K562 (cell line): ENCODE measurements around the gene VGF. TPM values are rescaled to one million over a fixed set of nuclear protein-coding genes. Genes with fewer than 3 reads are reported as not detected.

Source experiments
- FOXA3 ChIP-seq, 2 experiments: fragments of 450-650 bp in 1 of 2; sonication (generic) in 1 of 2; formaldehyde crosslinking; IDR thresholded peaks in 1 of 2; conservative IDR thresholded peaks in 1 of 2; 2 replicates each; pipeline versions ENCODE4 v1.4.0 to v1.8.0; 2020 to 2022; ENCODE audit warnings: mild to moderate bottlenecking in 2 of 2, missing genetic modification reagents in 1 of 2
- GTF2F1 ChIP-seq: IDR thresholded peaks from 2 replicates; pipeline ENCODE4 v1.6.1; 2011; ENCODE audit warnings: low read depth, low read length, improper control_type of control experiment
- HLTF ChIP-seq: fragments of 450-650 bp; IDR thresholded peaks from 2 replicates; pipeline ENCODE4 v1.6.1; 2016
- MXI1 ChIP-seq: IDR thresholded peaks from 2 replicates; pipeline ENCODE4 v1.6.1; 2011; ENCODE audit warnings: low read depth, mild to moderate bottlenecking, improper control_type of control experiment, low read length
- MYC ChIP-seq, 2 experiments: fragments of 250-450 bp in 1 of 2; sonication (Bioruptor Pico) in 1 of 2; IDR thresholded peaks; 2 replicates each; pipeline versions ENCODE4 v1.5.1 to v1.6.1; 2012 to 2021; ENCODE audit warnings: low read depth in 2 of 2, borderline replicate concordance in 1 of 2, improper control_type of control experiment in 1 of 2, low read length in 1 of 2, mild to moderate bottlenecking in 1 of 2, moderate library complexity in 1 of 2
- PHF8 ChIP-seq: fragments of 200-600 bp; sonication (generic); IDR thresholded peaks from 2 replicates; pipeline ENCODE4 v1.6.1; 2012; ENCODE audit warnings: mixed run types, mild to moderate bottlenecking, inconsistent platforms, low read length, moderate library complexity, borderline replicate concordance
- TAF15 ChIP-seq: fragments of 200-400 bp; formaldehyde crosslinking; IDR thresholded peaks from 2 replicates; pipeline ENCODE4 v1.6.1; 2017; ENCODE audit warnings: mild to moderate bottlenecking, low read depth, low read length, moderate library complexity
- ZNF583 ChIP-seq: fragments of 250-450 bp; sonication (Bioruptor Pico); IDR thresholded peaks from 2 replicates; pipeline ENCODE4 v1.4.0; 2020
- polyA plus RNA-seq, 8 experiments: library from polyadenylated mRNA; depleted of rRNA in 4 of 8; stranded (reverse) in 5 of 8; unstranded in 3 of 8; fragments of >200 nt; fragmentation: Nextera tagmentation in 2 of 8; fragmentation: Illumina TruSeq in 1 of 8; extraction: Ambion mirVana in 2 of 8; extraction: Trizol in 1 of 8; gene quantifications; 2 replicates each; pipeline versions ENCODE4 v1.2.1 to v1.2.3, GENCODE V29; 2011 to 2014; ENCODE audit warnings: inconsistent platforms in 1 of 8, missing spikeins in 1 of 8
- total RNA-seq, 7 experiments: library from RNA; depleted of rRNA in 6 of 7; stranded (reverse); fragments of >200 nt in 6 of 7; fragmentation: Illumina TruSeq in 2 of 7; extraction: Trizol in 2 of 7; gene quantifications; 2 replicates each; pipeline versions ENCODE4 v1.2.1 to v1.2.3, GENCODE V29; 2011 to 2021; ENCODE audit warnings: low replicate concordance in 1 of 7
- TF ChIP-seq, protein P1 (sequence below): fragments of 450-650 bp; formaldehyde crosslinking; conservative IDR thresholded peaks from 2 replicates; pipeline ENCODE4 v1.4.0; 2022; ENCODE audit warnings: mild to moderate bottlenecking, missing genetic modification characterization
- TF ChIP-seq, protein P2 (sequence below): fragments of 200-800 bp; sonication (Bioruptor generic); IDR thresholded peaks from 2 replicates; pipeline ENCODE4 v1.6.1; 2017; ENCODE audit warnings: missing genetic modification characterization, missing compliant biosample characterization
- TF ChIP-seq, protein P3 (sequence below): sonication (generic); formaldehyde crosslinking; IDR thresholded peaks from 2 replicates; pipeline ENCODE4 v1.8.0; 2023; ENCODE audit warnings: mild to moderate bottlenecking, missing genetic modification reagents
- TF ChIP-seq, protein P4 (sequence below): sonication (generic); formaldehyde crosslinking; IDR thresholded peaks from 2 replicates; pipeline ENCODE4 v1.8.0; 2023; ENCODE audit warnings: mild to moderate bottlenecking, missing genetic modification reagents
- TF ChIP-seq, protein P5 (sequence below), 3 experiments: fragments of 200-800 bp in 1 of 3; sonication (Bioruptor generic) in 1 of 3; sonication (generic) in 1 of 3; formaldehyde crosslinking in 1 of 3; IDR thresholded peaks; 2 replicates each; pipeline versions ENCODE4 v1.6.1 to v1.8.0; 2016 to 2022; ENCODE audit warnings: mild to moderate bottlenecking in 2 of 3, missing compliant biosample characterization in 2 of 3, missing genetic modification characterization in 2 of 3, missing genetic modification reagents in 1 of 3
- TF ChIP-seq, protein P6 (sequence below): sonication (generic); formaldehyde crosslinking; IDR thresholded peaks from 2 replicates; pipeline ENCODE4 v1.8.0; 2022; ENCODE audit warnings: missing genetic modification reagents, mild to moderate bottlenecking, moderate library complexity, borderline replicate concordance

Gene VGF
- total and polyA plus RNA-seq, 9 of the 15 experiments (the other 6 are each of a cell fraction or from before 2014, with no cell fraction given) = 0.03 to 5.7 (median 0.34) TPM

DNA sequence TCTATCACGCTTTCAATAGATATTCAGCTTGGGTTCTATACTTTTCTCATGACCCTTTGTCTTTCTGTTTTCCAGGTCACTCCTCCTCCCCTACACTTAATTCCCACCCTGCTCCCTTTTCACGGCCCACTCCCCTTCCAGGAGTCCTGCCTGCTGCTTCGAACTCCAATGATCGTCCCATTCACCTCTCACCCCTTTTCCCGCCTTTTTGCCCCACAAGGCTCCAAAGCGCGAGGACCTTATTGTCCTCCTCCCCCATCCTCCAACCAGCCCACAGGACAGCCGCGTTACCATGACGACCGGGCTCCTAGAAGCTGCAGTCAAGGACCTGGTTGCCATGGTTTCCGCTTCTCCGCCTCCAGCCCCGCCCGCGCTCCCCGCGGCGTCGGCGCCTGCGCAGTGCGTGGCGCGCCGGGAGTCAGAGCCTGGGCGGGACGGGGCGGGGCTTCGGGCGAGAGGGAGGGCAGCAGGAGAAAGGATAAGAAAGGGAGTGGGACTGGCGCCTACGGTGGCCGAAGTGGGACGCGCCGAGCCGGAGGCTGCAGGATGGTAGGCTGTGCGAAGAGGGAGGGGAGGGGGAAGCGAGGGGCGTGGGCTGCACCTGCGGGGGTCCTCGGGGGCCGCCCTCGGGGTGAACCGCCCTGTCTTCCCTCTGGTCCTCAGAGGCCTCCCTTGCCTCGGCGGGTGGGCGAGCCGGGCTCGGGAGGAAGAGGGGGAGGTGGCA, 11.2 kb downstream of the VGF start, which contains the start of gene AP1S1 (continued):
- TF ChIP-seq MXI1 (peak; percentile 98), GTF2F1 (0 out of 2 replicates have a peak, but pooled peaks have one; percentile 18), TAF15 (0 out of 2 replicates have a peak, but pooled peaks have one; percentile 28), FOXA3 (CRISPR knock-in tag; conservative IDR thresholded peaks at IDR 0.05 in 1 of 2, IDR thresholded peaks at IDR 0.05 in 1 of 2) (no peak), PHF8 (peak; percentile 50; the same call in 1 of the 2 replicates), ZNF583 (CRISPR knock-in tag) (no peak), HLTF (peak; percentile 27; the same call in 1 of the 2 replicates), MYC (IDR thresholded peaks at IDR 0.05; ENCODE audit: low read depth, low read length) (0 out of 2 replicates have a peak, but pooled peaks have one; percentile 27), MYC (CRISPR knock-in tag; IDR thresholded peaks at IDR 0.05; ENCODE audit: borderline replicate concordance, low read depth) (no peak)
- TF ChIP-seq, protein P1, sequence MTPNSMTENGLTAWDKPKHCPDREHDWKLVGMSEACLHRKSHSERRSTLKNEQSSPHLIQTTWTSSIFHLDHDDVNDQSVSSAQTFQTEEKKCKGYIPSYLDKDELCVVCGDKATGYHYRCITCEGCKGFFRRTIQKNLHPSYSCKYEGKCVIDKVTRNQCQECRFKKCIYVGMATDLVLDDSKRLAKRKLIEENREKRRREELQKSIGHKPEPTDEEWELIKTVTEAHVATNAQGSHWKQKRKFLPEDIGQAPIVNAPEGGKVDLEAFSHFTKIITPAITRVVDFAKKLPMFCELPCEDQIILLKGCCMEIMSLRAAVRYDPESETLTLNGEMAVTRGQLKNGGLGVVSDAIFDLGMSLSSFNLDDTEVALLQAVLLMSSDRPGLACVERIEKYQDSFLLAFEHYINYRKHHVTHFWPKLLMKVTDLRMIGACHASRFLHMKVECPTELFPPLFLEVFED = no peak
- TF ChIP-seq, protein P2, sequence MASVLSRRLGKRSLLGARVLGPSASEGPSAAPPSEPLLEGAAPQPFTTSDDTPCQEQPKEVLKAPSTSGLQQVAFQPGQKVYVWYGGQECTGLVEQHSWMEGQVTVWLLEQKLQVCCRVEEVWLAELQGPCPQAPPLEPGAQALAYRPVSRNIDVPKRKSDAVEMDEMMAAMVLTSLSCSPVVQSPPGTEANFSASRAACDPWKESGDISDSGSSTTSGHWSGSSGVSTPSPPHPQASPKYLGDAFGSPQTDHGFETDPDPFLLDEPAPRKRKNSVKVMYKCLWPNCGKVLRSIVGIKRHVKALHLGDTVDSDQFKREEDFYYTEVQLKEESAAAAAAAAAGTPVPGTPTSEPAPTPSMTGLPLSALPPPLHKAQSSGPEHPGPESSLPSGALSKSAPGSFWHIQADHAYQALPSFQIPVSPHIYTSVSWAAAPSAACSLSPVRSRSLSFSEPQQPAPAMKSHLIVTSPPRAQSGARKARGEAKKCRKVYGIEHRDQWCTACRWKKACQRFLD (CRISPR knock-in tag) = 0 out of 2 replicates have a peak, but pooled peaks have one; percentile 42
- TF ChIP-seq, protein P3, sequence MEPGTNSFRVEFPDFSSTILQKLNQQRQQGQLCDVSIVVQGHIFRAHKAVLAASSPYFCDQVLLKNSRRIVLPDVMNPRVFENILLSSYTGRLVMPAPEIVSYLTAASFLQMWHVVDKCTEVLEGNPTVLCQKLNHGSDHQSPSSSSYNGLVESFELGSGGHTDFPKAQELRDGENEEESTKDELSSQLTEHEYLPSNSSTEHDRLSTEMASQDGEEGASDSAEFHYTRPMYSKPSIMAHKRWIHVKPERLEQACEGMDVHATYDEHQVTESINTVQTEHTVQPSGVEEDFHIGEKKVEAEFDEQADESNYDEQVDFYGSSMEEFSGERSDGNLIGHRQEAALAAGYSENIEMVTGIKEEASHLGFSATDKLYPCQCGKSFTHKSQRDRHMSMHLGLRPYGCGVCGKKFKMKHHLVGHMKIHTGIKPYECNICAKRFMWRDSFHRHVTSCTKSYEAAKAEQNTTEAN (CRISPR knock-in tag) = 0 out of 2 replicates have a peak, but pooled peaks have one; percentile 70
- TF ChIP-seq, protein P4, sequence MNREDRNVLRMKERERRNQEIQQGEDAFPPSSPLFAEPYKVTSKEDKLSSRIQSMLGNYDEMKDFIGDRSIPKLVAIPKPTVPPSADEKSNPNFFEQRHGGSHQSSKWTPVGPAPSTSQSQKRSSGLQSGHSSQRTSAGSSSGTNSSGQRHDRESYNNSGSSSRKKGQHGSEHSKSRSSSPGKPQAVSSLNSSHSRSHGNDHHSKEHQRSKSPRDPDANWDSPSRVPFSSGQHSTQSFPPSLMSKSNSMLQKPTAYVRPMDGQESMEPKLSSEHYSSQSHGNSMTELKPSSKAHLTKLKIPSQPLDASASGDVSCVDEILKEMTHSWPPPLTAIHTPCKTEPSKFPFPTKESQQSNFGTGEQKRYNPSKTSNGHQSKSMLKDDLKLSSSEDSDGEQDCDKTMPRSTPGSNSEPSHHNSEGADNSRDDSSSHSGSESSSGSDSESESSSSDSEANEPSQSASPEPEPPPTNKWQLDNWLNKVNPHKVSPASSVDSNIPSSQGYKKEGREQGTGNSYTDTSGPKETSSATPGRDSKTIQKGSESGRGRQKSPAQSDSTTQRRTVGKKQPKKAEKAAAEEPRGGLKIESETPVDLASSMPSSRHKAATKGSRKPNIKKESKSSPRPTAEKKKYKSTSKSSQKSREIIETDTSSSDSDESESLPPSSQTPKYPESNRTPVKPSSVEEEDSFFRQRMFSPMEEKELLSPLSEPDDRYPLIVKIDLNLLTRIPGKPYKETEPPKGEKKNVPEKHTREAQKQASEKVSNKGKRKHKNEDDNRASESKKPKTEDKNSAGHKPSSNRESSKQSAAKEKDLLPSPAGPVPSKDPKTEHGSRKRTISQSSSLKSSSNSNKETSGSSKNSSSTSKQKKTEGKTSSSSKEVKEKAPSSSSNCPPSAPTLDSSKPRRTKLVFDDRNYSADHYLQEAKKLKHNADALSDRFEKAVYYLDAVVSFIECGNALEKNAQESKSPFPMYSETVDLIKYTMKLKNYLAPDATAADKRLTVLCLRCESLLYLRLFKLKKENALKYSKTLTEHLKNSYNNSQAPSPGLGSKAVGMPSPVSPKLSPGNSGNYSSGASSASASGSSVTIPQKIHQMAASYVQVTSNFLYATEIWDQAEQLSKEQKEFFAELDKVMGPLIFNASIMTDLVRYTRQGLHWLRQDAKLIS = 0 out of 2 replicates have a peak, but pooled peaks have one; percentile 62
- TF ChIP-seq, protein P5, sequence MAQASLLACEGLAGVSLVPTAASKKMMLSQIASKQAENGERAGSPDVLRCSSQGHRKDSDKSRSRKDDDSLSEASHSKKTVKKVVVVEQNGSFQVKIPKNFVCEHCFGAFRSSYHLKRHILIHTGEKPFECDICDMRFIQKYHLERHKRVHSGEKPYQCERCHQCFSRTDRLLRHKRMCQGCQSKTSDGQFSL (CRISPR knock-in tag; IDR thresholded peaks at IDR 0.05) = no peak
- TF ChIP-seq, protein P5 (tag; IDR thresholded peaks at IDR 0.05) = no peak
- TF ChIP-seq, protein P6, sequence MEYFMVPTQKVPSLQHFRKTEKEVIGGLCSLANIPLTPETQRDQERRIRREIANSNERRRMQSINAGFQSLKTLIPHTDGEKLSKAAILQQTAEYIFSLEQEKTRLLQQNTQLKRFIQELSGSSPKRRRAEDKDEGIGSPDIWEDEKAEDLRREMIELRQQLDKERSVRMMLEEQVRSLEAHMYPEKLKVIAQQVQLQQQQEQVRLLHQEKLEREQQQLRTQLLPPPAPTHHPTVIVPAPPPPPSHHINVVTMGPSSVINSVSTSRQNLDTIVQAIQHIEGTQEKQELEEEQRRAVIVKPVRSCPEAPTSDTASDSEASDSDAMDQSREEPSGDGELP (CRISPR knock-in tag) = peak; percentile 61
